Activated CD4-positive, alpha-beta T cell treated with anti-CD3 and anti-CD28 coated beads for 36 hours (primary cell): ENCODE results near the gene FNBP1L. TPM values are rescaled to one million over a fixed set of nuclear protein-coding genes. Genes with fewer than 3 reads are reported as not detected.

ENCODE experiments used
- ATAC-seq: fragments of 200-7000 bp; cut with Tn5 transposase; one replicate; pipeline ENCODE4 v1.10.0; 2021; ENCODE audit warnings: mild to moderate bottlenecking, moderate library complexity
- CTCF ChIA-PET: fragments of 350-600 bp; sonication (Branson Sonifier 250); formaldehyde crosslinking; loops from one replicate; lab custom pipeline; 2021; ENCODE audit warnings: antibody characterized with exemption; lab: Charles Lee
- POLR2A ChIA-PET: fragments of 350-600 bp; sonication (Branson Sonifier 250); formaldehyde crosslinking; loops from one replicate; lab custom pipeline; 2021; ENCODE audit warnings: antibody characterized with exemption, inconsistent platforms; lab: Charles Lee
- DNase-seq: peaks from one replicate; pipeline ENCODE4 v3.0.0-alpha.2; 2020
- H3K27ac Mint-ChIP-seq: one replicate; pipeline ENCODE4 v1.8.0; 2021; ENCODE audit warnings: mixed read lengths
- H3K27me3 Mint-ChIP-seq: one replicate; pipeline ENCODE4 v1.8.0; 2021; ENCODE audit warnings: mixed read lengths
- H3K36me3 Mint-ChIP-seq: one replicate; pipeline ENCODE4 v1.8.0; 2021; ENCODE audit warnings: low read depth, mixed read lengths
- H3K4me1 Mint-ChIP-seq: one replicate; pipeline ENCODE4 v1.8.0; 2021; ENCODE audit warnings: mixed read lengths
- H3K4me3 Mint-ChIP-seq: one replicate; pipeline ENCODE4 v1.8.0; 2021; ENCODE audit warnings: mild to moderate bottlenecking, moderate library complexity, mixed read lengths
- H3K9me3 Mint-ChIP-seq: one replicate; pipeline ENCODE4 v1.8.0; 2021; ENCODE audit warnings: low read depth, mixed read lengths
- intact Hi-C, 2 experiments: fragments of 100-400 bp; cut with DNase I in 1 of 2; cut with micrococcal nuclease in 1 of 2; formaldehyde crosslinking; loops; one replicate each; pipeline versions ENCODE4 v1.14.2 to v1.15.1; 2022 to 2024; cut with DNase I, micrococcal nuclease
- total RNA-seq, 2 experiments: library from RNA; stranded (reverse); gene quantifications; one replicate each; pipeline ENCODE4 v1.2.3, GENCODE V29; 2021

The FNBP1L gene
- total RNA-seq, 2 experiments from 2014 or later: 1.2 to 1.4 TPM

DNA sequence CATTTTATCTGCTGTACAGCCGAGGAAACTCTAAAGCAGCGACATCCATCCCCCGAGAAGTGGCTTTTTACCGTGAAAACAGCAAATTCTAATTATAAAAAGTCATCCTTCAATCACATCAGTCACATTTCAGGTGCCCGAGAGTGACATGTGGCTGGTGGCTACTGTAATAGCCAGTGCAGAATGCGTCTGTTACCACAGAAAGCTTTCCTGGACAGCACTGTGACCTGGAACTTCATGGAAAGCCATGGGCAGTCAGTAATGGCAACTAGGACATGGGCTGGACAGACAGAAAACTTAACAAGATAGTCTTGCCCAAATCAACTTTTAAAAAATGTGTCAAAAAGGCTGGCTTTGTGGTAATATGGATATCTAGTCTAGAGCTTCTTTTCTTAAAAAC lies 127.1 kb downstream of the FNBP1L start:
- intact Hi-C loops: no loop called here
- no peak for DNase-seq
- no peak for ATAC-seq
- H3K4me3 Mint-ChIP-seq: no peak overlapping the region
- ChIA-PET POLR2A (no interaction called here), CTCF (no interaction called here)
- no peaks in the 10 kb centered on the region for H3K27me3 Mint-ChIP-seq
- no peaks in the 10 kb centered on the region for H3K36me3 Mint-ChIP-seq
- no peaks in the 10 kb centered on the region for H3K4me1 Mint-ChIP-seq
- H3K9me3 Mint-ChIP-seq: no peaks in the 10 kb centered on the region
- H3K27ac Mint-ChIP-seq: no peak overlapping the region

- intact Hi-C loops: no loop called here
- Mint-ChIP-seq H3K9me3 (no peaks in the 10 kb centered on the region), H3K27me3 (no peaks in the 10 kb centered on the region), H3K4me3 (no peak overlapping the region), H3K4me1 (no peaks in the 10 kb centered on the region), H3K36me3 (no peaks in the 10 kb centered on the region), H3K27ac (no peak overlapping the region)
- ATAC-seq (no peak), DNase-seq (no peak)
- POLR2A ChIA-PET: no interaction called here
- CTCF ChIA-PET: interaction anchor here (0.6 to 1.2 kb wide), 2 partner anchors 12 to 22 kb away, joined by 3 read pairs; no protein-coding TSS in a partner anchor
These were observed 127.8 kb downstream of the FNBP1L start for GRCh38 chr1:93575621-93576284.

DNA sequence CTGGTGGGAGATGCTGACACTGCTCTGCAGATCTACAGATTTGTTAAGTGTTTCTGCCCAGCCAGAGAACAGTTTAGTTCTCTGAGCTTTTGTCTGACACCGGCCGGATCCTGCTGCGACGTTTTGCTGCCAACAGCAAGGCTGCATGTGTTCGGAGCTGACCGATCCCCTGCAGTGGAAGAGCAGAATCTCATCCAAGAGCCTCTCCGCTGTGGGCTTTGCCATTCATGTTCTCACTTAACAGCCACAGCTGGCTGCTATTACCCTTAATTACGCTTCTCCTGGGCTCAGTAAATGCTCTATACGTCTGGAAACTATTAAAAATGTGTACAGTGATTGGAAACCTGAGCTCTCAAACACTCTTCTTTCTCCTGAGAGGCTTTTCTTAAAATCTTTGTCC lies 128.4 kb downstream of the FNBP1L start:
- CTCF ChIA-PET: interaction anchor here (0.6 to 1.2 kb wide), 2 partner anchors 11 to 21 kb away, joined by 3 read pairs; no protein-coding TSS in a partner anchor
- Mint-ChIP-seq H3K27me3 (no peaks in the 10 kb centered on the region), H3K9me3 (no peaks in the 10 kb centered on the region), H3K4me3 (no peak overlapping the region), H3K36me3 (no peaks in the 10 kb centered on the region), H3K27ac (no peak overlapping the region), H3K4me1 (no peaks in the 10 kb centered on the region)
- DNase-seq (no peak), ATAC-seq (no peak)
- POLR2A ChIA-PET: no interaction called here
- intact Hi-C loops: no loop called here

GRCh38 chr1:93576746-93577145 lies 128.8 kb downstream of the FNBP1L start:
- Mint-ChIP-seq H3K27ac (no peak overlapping the region), H3K4me1 (no peaks in the 10 kb centered on the region), H3K27me3 (no peaks in the 10 kb centered on the region), H3K4me3 (no peak overlapping the region), H3K36me3 (no peaks in the 10 kb centered on the region), H3K9me3 (no peaks in the 10 kb centered on the region)
- ChIA-PET POLR2A (no interaction called here), CTCF (interaction anchor here (0.6 to 1.2 kb wide), 2 partner anchors 11 to 21 kb away, joined by 3 read pairs; no protein-coding TSS in a partner anchor)
- ATAC-seq: no peak
- intact Hi-C loops: no loop called here
- DNase-seq: no peak

DNA sequence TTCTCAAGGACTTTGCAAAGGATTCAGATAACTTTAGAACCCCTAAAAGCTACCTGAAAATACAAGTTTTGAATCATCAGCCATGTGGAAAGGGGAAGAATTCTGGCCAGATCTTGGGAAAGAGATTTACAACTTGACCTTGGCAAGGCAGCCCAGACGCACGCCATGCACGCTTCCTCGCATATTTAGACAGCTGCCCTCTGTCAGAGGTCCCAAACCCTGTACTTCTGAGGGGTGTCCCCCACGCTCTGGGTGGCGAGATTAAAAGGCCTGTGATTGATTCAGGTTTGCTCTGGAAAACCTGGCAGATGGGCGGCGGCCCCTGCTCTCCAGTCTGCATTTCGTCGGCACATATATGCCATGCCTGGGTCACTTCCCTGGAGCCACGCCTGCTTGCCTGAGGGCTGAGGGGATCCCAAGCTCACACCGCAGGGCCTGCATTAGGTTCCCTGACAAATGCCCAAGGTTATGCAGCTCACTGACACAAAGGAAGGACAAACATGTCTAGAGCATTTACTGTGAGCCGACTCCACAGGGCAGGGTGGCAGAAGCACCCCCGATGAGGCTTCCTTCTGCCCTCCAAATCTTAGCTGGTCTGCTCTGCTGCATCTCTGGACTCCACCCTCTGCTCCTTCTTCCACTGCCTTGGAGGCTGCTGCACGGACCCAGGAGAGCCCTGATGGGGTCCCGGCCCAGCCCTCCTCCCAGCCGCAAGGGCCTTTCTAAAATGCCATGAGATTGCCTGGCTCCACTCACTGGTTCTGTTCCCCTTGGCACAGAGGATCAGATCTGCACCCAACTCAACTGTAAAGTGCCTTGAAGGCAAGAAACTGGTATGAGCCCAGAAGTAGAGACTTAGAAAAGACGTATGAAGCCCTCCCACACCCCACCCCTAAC lies 129.9 kb downstream of the FNBP1L start:
- POLR2A ChIA-PET: no interaction called here
- no peak for ATAC-seq
- H3K27me3 Mint-ChIP-seq: no peaks in the 10 kb centered on the region
- DNase-seq: no peak
- H3K4me1 Mint-ChIP-seq: no peaks in the 10 kb centered on the region
- no peak overlapping the region for H3K27ac Mint-ChIP-seq
- no peaks in the 10 kb centered on the region for H3K9me3 Mint-ChIP-seq
- CTCF ChIA-PET: no interaction called here
- H3K4me3 Mint-ChIP-seq: no peak overlapping the region
- intact Hi-C loops: no loop called here
- no peaks in the 10 kb centered on the region for H3K36me3 Mint-ChIP-seq

- no peak for DNase-seq
- no peak for ATAC-seq
- H3K9me3 Mint-ChIP-seq: no peaks in the 10 kb centered on the region
- intact Hi-C loops: no loop called here
- no peaks in the 10 kb centered on the region for H3K4me1 Mint-ChIP-seq
- ChIA-PET POLR2A (no interaction called here), CTCF (interaction anchor here (0.5 kb wide), 1 partner anchor 172 kb away, joined by 3 read pairs; no protein-coding TSS in a partner anchor)
- H3K27me3 Mint-ChIP-seq: no peaks in the 10 kb centered on the region
- no peak overlapping the region for H3K4me3 Mint-ChIP-seq
- no peaks in the 10 kb centered on the region for H3K36me3 Mint-ChIP-seq
- no peak overlapping the region for H3K27ac Mint-ChIP-seq
These were observed 130.5 kb downstream of the FNBP1L start for GRCh38 chr1:93578433-93578830.

DNA sequence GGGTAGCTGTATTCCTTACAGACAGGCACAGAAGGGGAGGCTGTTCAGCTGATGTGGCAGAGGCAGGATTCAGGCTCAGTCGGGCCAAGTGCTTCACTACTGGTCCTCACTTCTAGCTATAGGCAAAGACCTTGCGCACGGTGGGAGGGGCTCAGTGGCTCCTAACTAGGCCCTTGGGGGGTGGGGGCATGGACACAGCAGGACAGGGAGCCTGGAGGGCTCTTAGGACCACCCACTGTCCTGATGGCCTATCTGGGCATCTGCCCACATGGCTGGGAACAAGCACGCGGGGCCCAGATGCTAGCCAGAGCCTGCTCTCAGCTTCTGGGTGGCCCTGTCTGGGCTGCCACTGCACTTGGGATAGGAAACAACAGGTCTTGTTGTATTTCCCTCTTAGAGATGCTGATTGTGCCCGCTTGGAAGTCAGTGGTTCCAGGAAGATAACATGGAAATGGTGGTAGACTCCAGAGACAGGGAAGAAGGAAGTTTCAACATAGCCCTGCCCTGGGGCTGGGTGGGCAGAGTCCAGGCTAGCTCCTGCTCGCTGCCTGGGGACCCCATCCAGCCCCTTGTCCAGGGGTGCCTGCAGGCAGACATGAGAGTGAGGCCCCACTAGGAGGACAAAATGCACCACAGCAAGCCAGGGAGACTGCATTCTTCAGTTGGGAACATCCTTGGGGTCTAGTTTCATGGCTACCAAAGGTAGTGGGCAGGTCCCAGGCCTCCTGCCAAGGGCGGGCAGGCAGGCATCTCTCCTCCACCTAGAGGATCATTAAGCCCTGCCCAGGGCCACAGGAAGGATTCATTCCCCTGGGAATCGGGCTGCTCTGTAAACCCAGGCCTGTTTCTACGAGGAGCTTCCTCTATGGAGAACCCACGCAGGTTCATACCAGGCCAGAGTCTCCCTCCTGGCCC lies 131.2 kb downstream of the FNBP1L start:
- intact Hi-C loops: no loop called here
- H3K27me3 Mint-ChIP-seq: no peaks in the 10 kb centered on the region
- no peak overlapping the region for H3K27ac Mint-ChIP-seq
- ChIA-PET POLR2A (no interaction called here), CTCF (interaction anchor here (0.5 to 1.4 kb wide), 2 partner anchors 171 to 275 kb away, joined by 3 read pairs; no protein-coding TSS in a partner anchor)
- H3K4me3 Mint-ChIP-seq: no peak overlapping the region
- H3K4me1 Mint-ChIP-seq: no peaks in the 10 kb centered on the region
- H3K9me3 Mint-ChIP-seq: no peaks in the 10 kb centered on the region
- ATAC-seq (no peak), DNase-seq (no peak)
- no peaks in the 10 kb centered on the region for H3K36me3 Mint-ChIP-seq

DNA sequence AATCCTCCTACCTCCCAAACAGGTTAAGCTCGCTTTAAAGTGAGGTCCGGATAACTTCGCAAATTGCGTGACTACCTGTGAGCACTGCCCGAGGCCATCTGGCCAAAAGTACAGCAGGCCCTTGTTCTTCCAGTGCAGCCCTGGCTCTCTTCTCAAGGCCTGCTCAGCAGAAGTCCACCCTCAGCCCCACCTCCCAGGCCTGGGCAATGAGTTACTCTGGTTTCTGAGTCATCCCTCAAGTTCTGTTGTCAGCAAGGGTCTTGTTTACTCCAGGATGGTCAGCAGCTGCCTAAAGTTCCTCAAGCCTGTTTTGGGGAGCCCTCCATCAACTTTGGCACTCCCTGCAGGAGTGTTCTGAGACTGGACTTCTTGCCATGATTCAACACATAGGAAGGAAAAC lies 132.0 kb downstream of the FNBP1L start:
- Mint-ChIP-seq H3K4me1 (no peaks in the 10 kb centered on the region), H3K27ac (no peak overlapping the region), H3K36me3 (no peaks in the 10 kb centered on the region), H3K4me3 (no peak overlapping the region), H3K27me3 (no peaks in the 10 kb centered on the region), H3K9me3 (no peaks in the 10 kb centered on the region)
- CTCF ChIA-PET: interaction anchor here (0.8 to 1.4 kb wide), 2 partner anchors 80 to 275 kb away, joined by 3 read pairs; no protein-coding TSS in a partner anchor
- DNase-seq: no peak
- POLR2A ChIA-PET: interaction anchor here (0.6 kb wide), 1 partner anchor 348 kb away, joined by 3 read pairs; no protein-coding TSS in a partner anchor
- intact Hi-C loops: no loop called here
- ATAC-seq: no peak

GRCh38 chr1:93581917-93582850 lies 134.3 kb downstream of the FNBP1L start:
- ATAC-seq: no peak
- intact Hi-C loops: no loop called here
- H3K4me3 Mint-ChIP-seq: no peak overlapping the region

GRCh38 chr1:93584261-93585003 lies 136.5 kb downstream of the FNBP1L start:
- no peak overlapping the region for H3K4me3 Mint-ChIP-seq
- POLR2A ChIA-PET: no interaction called here
- ATAC-seq: no peak
- intact Hi-C loops: no loop called here
- no peaks in the 10 kb centered on the region for H3K9me3 Mint-ChIP-seq
- H3K27me3 Mint-ChIP-seq: no peaks in the 10 kb centered on the region
- CTCF ChIA-PET: interaction anchor here (1.2 kb wide), 1 partner anchor 24 kb away, joined by 3 read pairs; no protein-coding TSS in a partner anchor
- no peaks in the 10 kb centered on the region for H3K36me3 Mint-ChIP-seq
- no peak for DNase-seq
- no peak overlapping the region for H3K27ac Mint-ChIP-seq
- H3K4me1 Mint-ChIP-seq: peaks cover 6% of the 10 kb centered on the region

More at GRCh38 chr1:93581917-93582850, 134.3 kb downstream of the FNBP1L start:
- Mint-ChIP-seq H3K27me3 (no peaks in the 10 kb centered on the region), H3K36me3 (no peaks in the 10 kb centered on the region), H3K27ac (no peak overlapping the region), H3K4me1 (no peaks in the 10 kb centered on the region), H3K9me3 (no peaks in the 10 kb centered on the region)
- ChIA-PET CTCF (interaction anchor here (1.0 to 1.6 kb wide), 2 partner anchors 37 to 232 kb away, joined by 4 to 6 read pairs; no protein-coding TSS in a partner anchor), POLR2A (no interaction called here)
- DNase-seq: no peak
